Fibroblast of the conjunctiva (primary cell): ENCODE results near the gene RHEBL1.

Source experiments
- DNase-seq: peaks from one replicate; pipeline ENCODE4 v3.0.0-alpha.2; 2010; ENCODE audit warnings: low read depth

The RHEBL1 gene

DNA sequence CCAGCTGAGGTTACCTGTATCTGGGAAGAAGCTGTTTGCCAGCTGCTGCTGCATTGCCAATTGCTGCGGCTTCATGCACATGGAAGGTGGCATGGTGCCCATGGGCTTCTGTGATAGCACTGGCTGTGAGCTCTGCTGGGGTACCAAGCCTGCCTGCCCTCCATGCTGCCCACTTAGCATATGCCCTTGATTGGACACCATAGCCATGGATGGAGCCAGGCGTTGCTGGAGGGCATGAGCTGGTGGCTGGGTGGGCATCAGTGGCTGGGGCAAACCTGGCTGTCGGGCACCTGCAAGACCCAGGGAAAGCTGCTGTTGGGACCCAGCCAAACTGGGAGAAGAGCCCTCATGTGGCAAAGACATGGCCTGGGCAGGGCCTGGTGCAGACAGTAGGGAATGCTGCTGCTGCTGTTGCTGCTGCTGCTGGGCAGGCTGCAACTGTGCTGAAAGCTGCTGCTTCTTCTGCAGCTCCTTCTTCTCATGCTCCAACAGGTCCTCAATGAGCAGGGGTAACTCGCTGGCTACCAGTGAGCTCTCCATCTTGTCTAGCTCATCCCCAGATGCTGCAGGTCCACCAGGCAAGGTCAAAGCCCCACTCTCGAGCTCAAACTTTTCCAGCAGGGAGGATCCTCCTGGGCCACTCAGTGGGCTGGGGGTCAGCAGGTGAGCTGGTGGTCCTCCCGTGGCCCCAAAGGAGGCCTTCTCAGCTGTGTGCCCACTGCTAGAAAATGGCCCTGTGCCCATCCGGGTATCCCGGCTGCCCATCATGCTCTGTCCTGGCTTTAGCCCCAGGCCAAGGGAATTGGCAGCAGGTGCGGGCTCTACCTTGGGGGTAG, 32.5 kb downstream of the RHEBL1 start:
- no peak for DNase-seq

DNA sequence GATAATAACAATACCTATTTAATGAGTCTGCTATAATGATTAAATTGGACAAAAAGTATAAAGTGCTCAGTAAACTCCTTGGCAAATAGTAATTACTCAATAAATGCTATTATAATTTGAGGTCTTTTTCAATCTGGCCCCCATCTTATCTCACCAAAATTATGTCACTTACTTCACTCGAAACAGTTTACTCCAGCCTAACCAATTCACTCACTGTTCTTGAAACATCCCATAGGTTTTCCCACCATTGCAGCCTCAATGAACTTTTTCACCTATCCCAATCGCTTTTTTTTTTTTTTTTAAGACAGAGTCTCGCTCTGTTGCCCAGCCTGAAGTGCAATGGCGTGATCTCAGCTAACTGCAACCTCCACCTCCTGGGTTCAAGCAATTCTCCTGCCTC, 33.8 kb downstream of the RHEBL1 start:
- DNase-seq, result no peak

DNA sequence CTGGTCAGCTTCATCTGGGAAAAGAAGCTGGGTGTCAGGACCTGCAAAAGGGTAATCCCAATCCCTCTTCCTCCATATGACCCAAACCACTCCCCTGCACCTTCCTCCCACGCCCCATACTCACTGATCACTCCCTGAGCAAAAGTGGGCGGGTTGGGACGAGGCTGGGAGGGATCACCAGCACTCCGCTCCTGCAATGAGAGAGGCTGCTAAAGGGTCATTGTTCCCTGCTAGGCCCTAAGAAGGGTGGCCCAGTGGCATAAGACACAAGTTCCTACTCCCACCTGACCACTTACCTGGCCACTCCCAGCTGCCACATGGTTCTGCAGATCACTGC, 35.5 kb downstream of the RHEBL1 start:
- no peak for DNase-seq

DNA sequence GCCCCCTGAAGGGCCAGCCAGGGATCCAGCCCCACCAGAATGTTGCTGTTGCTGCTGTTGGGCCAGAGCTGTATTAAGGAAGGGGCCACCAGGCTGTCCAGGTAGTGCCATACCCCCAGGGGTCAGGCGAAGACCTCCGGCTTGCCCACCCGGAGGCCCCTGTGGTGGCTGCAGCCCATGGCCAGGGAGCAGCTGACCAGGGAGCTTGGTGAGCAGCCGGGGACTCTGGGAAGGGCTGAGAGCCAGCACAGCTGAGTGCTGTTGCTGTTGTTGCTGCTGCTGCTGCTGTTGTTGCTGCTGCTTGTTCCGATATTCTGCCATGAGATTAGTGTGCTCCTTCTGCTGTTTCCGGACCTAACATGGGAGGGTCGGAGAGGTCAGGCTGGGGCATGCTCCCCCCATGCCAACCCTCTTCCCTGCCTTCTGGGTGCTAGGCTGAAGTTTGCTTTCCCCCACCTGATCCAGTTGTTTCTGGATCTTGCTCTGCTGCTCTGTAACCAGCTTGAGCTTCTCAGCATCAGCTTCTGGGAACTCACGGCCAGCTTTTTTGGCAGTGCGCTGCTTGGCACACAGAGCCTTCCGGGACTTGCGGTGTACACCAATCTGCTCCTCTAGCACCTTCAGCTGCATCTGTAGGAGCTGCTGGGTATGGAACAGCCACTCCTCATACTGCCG, 36.0 kb downstream of the RHEBL1 start:
- DNase-seq, result no peak

DNA sequence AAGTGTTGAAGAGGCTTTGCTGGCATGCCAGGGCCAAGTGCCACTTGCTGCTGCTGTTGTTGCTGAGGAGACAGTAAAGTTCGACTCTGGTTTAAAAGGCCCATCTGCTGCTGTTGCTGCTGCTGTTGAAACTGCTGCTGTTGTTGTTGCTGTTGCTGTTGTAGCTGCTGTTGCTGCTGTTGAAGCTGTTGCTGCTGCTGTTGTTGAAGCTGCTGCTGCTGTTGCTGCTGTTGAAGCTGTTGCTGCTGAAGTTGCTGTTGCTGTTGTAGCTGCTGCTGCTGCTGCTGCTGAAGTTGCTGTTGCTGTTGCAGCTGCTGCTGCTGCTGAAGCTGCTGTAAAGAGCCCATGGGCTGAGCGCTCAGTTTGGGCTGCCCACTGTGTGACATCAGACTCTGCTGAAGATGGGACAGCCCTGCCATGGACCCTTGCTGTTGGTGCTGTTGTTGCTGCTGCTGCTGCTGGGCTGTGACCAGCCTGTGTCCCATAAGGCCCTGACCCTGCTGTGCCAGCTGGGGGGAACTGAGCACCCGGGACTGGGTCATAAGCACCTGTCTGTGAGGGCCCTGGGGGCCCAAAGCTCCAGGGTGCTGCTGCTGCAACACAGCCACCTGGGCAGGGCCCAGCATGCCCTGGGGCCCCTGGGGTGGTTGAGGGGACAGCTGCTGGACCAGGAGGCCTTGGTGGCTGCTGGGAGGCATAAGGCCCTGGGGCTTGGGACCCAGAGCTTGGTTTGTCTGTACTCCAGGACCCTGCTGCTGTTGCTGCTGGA, 36.9 kb downstream of the RHEBL1 start:
- no peak for DNase-seq

DNA sequence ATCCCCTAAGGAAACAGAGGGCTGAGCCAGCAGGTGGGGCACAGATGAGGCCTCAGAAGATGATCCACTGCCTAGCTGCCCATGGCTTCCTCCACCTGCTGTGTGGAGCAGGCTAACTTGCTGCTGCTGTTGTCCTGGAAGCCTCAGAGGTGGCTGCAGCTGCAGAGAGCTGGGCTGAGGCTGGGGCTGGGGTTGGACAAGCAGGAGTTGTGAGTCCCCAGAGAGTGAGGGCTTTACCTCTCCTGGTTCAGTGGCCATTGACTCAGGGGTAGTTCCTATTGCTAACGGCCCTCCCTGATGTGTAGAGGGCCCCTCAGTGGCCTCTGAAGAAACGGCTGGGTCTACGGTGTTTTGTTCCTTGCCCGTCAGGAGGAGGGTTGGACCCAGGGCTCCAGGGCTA, 37.5 kb downstream of the RHEBL1 start:
- no peak for DNase-seq

DNA sequence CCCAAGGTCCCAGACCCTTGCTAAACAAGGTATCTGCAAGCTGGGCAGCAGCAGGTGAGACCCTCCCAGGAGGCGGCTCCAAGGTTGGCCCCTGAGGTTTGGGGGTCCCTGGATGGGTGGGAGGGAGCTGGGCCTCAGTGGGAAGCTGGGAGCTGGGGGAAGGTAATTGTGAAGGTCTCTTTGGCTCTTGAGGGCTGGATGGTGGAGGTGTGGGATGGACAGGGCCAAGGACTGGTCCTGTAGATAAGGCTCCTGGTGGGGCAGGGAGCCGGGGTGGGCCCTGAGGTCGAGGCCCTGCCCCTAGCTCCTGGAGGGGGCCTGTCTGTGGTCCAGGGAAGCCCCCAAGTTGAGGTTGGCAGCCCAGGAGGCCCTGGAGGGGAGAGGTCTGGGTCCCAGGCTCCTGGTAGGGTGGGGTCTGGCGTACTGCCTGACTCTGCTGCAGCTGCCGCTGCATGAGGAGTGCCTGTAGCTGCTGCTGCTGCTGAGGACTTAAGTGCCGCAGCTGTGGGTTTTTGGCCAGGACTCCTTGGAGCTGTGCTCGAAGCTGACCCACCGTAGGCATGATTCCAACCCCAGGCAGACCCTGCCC, 38.1 kb downstream of the RHEBL1 start:
- DNase-seq, result no peak

DNA sequence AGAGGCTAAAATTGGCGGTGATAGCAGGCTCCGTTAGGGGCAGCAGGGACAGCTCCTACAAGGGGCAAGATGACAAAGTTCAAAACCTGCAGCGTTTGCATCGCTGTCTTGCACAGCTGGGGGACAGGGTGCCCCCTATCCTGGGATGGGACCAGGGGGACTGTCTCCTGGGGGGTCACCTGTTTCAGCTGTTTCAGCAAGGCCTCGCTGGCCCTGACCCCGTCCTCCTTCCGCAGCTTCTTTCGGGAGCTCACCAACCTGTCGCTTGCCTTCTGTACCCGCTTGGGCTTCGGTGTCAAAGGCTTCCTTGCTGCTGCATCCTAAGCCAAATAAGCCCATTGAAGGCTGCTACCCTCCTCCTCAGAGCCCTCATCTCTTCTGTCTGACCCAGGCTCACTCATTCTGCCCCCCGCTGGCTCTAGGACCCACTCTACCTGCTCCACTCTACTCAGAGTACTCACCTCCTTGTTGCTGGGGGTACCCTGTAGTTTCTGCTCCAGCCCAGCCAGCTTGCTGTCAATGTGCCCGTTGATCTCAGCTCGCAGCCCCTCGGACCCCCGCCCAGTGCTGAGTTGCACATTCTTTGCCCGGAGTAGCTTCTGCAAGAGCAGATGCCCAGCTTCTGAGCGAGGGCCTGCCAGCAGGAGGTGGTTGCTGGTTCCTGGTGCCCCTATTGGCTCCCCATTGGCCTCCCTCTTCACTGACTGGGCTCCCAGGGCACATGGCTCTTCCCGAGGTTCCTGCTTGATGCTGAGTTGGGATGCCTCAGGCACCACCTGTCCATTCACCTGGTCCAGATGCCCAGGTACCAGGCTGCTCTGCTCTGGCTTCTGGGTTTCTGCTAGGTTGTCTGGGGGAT, 38.8 kb downstream of the RHEBL1 start:
- no peak for DNase-seq

DNA sequence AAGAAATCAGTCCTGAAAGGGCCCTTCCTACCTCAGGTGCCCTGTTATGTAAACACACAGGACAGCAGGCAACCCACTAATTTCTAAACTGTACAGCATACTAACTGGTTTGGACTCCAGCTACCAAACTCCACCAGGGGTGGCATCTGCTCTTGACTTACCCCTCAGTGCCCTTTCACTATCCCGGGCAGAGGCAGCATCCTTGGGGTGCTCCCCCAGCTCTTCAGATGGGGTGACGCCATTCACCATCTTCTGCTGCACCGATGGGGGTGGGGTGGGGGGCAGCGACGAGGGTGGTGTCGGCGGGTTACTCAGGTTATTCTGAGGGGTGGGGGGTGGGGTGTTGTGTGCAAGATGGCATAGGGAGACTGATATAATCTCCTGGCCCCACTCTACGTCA, 39.7 kb downstream of the RHEBL1 start:
- no peak for DNase-seq

DNA sequence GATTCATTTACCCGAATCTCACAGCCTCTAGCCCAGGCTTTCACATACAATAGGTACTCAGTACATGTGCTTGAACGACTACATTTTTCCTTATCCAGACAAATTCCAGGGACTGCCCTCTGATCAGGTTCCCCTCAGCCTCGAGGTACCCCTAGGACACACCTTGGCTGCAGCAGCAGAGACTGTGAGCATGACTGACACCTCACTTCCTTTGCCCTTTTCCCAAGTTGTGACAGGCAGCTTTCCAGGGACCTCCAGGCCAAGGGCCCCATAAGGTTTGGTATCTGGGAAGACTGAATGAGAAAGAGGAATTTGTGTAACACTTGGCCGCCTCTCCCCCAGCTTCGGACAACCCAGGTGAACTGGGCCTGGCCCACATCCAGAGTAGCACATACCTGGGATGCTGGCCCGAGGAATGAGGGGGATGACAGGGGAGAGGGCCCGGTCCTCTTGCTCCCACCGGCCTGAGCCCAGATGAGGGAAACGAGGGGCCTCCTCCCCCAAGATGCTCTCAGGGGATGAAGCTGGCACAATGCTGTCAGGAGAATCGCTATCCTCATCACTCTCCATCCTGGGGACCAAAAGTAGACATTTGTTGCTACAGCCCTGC, 41.0 kb downstream of the RHEBL1 start:
- DNase-seq, result no peak

DNA sequence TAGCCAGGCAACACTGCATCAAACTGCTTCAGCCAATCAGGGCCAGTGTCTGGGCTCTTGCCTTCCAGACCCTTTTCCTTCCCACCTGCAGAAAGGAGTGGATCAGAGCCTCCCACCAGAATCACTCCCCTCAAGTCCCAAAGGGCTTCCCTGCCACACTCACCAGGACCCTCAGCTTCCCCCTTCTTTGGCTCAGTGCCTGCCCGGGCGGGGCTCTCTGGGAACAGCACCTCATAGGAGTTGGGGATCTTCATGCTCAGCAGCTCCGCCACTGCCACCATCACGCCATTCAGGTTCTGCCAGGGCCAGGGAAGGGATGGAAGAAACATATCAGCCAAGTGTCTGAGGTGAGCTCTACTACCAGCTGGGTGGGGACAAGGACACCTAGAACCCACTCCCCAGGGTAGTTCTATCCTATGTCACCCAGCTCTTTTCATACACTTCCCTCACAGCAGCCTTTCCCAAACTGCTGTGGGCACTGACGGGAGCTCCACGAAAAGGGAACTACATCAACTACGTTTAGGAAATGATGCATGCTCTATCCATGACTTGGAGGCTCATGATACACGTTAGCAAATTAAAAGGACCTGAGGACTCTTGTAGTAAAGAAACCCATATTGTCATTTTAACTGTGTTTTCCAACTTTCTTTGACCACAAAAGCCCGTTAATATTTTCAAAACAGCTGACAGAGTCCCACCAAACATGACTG, 41.8 kb downstream of the RHEBL1 start:
- DNase-seq, result no peak

DNA sequence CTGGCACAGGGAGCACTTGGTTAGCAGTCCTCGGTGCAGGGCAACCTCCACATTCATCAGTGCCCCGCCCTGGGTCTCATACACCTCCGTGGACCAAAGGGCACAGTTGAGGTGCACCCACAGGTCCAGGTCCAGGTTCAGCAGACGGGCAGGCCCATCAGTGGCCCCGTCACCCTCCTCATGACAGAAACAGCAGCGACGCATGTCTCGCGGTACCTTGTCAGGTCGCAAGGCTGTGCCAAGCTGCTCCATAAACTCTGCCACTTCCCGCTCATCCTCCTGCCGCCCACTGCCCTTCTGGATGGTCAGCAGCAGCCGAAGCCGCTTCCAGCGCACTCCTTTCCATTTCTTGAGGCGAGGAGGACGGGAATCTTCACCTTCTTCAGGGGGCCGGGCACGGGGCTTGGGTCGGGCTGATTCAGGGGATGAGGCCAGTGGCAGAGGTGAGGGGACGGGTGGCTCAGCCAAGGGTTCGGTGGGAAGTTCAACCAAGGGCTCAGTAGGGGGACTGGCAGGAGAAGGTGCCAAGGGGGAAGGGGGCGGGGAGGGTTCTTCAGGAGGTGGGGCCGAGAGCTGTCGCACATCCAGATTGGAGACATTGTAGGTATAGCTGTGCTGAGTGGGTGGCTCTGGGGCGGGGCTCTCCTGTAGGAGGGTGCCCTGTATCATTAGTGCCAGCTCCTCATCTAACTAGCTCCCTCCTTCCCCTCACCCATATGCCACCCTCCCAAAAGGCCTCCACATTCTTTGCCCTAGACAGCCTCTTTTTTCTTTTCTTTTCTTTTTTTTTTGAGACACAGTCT, 42.9 kb downstream of the RHEBL1 start:
- DNase-seq, result no peak

DNA sequence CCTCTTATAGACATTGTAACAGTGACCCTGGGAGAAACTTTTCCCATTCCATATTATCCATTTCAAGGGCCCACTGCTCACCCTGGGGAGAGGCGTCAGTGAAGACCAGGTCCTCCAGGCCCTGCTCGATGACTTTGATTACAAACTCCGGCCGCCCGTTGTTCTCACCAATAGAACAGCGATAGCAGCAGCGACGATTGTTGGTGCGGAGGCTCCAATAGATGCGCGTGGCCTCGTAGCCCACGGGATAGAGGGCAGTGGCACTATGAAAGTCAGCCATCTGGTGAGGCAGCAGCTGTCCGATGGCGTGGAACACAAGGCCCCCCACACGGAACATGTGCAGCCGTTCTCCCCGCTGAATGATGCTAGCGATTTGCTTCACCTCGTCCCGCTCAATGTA, 43.7 kb downstream of the RHEBL1 start:
- no peak for DNase-seq

DNA sequence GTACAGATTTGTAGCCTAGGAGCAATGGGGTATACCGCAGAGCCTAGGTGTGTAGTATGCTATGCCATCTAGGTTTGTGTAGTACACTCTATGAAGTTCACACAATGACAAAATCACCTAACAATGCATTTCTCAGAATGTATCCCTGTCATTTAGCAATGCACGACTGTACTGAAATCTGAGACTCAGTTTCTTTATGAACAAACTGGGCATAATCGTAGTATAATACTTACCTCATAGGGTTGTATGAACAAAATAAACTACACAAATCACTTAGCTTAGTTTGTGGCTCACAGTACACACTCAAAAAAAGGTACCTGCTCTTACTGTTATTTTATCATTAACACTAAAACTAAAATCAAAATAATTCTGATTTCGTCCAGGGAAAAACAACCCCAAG, 44.3 kb downstream of the RHEBL1 start:
- DNase-seq, result no peak

DNA sequence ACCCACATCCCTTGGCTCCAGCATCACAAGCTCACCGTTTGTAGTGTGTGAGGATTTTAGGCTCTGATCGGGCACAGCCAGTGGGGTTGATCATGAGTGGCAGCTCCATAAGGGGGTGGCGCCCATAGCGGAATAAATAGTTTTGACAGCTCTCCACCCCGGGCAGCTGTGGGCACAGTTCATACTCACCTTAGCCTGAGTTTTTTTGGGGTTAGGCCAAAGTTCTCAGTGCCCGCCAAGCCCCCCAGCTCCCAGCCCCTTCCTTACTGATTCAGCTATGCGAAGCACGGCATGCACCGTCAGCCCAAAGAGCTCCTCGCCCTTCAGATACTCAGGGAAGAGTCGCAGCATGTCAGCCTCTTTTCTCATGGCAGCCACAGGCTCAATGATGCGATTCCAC, 45.2 kb downstream of the RHEBL1 start:
- no peak for DNase-seq

DNA sequence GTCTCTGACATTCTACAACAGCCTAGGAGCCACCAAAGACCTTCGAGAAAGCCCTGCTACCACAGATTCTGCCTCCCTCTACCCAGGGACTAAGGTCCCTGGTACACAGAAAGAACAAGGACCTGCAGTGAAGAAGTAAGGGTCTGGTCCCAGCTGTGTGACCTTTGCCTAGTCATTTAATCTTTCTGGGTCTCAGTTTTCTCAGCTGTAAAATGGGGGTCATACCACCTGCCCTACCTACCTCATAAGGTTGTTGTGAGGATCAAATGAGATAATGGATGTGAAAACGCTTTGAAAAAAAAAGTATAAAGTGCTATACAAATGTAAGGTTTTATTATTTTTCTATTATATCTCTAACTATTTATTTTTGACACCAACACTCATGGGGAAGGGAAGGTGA, 46.0 kb downstream of the RHEBL1 start:
- no peak for DNase-seq

DNA sequence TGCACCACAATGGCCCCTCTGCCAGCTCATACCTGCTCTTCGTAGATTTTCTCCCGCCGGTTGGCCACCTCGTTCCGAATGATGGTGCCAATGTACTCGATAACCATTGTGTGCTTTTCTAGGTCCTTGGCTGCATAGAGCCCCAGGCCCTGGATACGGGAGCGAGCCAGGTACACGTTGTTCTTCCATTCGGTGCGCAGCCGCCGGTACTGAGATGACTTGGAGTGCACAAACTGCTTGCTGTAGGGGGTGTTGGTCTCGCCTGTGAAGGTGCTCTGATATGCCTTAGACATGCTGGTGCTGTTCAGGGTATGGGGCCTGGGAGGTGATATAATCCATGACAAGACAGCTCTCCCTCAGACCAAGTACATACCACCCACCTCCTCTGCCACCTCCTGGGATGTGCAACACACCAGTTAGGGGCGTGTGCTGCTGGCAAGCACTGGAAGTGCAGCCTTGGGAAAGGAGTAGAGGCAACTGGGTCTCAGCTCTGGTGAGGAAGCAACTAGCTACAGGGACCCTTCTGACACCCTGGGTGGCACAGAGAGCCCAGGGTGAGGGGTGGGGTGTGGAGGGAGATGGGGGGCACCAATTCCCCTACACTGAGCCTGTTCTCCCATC, 47.1 kb downstream of the RHEBL1 start:
- no peak for DNase-seq

DNA sequence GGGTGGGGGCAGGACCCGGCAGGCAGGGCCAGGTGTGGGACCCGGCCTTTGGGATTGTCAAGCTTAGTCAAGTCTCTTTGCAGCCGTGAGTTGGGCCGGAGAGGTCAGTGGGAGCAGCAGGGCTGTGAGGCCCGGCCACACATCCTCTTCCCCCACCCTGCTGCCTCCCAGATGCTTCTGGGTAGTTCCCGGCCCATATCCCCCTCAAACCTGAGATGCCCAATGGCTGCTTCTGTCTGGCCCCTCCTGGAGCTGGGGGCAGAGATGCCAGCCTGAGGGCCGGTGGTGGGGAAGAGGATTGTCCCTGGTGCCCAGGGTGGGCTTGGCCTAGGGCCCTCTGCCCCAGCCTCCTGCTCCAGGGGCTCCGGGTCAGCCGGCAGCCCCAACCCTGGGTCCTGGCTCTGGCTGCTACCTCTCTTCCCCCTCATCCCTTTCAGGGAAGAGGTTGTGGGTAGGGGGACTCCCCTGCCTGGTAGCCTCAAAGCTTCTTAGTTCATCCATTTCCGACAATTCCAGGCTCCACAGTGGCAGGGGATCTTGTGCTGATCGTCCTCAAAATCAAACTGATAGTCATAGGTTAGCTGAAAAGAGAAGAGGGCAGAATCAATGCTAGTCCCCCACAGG, 48.4 kb downstream of the RHEBL1 start:
- no peak for DNase-seq

DNA sequence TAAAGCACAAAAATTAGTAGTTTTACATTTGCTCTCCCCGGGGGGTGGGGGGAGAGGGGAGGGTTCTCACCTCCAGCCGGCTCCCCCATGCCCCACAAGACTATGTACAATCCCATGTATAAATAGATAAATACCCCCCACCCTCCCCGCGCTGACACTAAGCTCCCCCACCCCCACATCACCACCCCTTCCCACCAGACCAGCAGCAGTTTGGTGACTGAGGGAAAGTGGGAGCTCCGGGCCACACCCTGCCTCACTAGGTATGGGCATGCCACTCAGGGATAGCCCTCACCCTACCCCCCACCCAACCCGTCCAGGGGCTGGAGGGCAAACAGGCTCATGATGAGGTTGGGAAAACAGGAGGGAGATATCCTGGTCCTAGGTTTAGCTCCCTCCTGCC, 49.3 kb downstream of the RHEBL1 start:
- DNase-seq, result no peak
